H7 (cell line): ENCODE measurements around the gene TMEM272. TPM values are rescaled to one million over a fixed set of nuclear protein-coding genes. Genes with fewer than 3 reads are reported as not detected.

Source experiments
- total RNA-seq: library from RNA; depleted of rRNA; stranded (reverse); fragments of >200 nt; shearing (Covaris generic); gene quantifications from 2 replicates; pipeline ENCODE4 v1.2.3, GENCODE V29; 2014; rRNA removed

Gene TMEM272
- total RNA-seq, 1 experiment from 2014 or later, result not detected

Other genes with a start within 250 kb of the TMEM272 start
- gene DHRS12, start 41.0 kb downstream of the TMEM272 start, total RNA-seq, result 7.7 and 7.8 TPM in 2 replicates
- not detected in 2 replicates for gene CCDC70, start 16.8 kb upstream of the TMEM272 start, total RNA-seq
- gene ATP7B, start 166.3 kb upstream of the TMEM272 start, total RNA-seq, result 2.4 and 3.1 TPM in 2 replicates
- gene ALG11, start 167.2 kb upstream of the TMEM272 start, total RNA-seq, result 10.3 and 12.1 TPM in 2 replicates
- 9.1 and 12.5 TPM in 2 replicates for gene UTP14C, start 179.5 kb upstream of the TMEM272 start, total RNA-seq